Panc1 (cell line): ENCODE data around the gene TMEM14C.

Experiments used
- CTCF ChIP-seq: fragments of 450-650 bp; IDR thresholded peaks from 2 replicates; pipeline ENCODE4 v1.5.1; 2017; ENCODE audit warnings: mild to moderate bottlenecking
- POLR2AphosphoS5 ChIP-seq: IDR thresholded peaks from 2 replicates; pipeline ENCODE4 v1.6.1; 2012; ENCODE audit warnings: mild to moderate bottlenecking, low read depth, low read length, moderate library complexity
- SIN3A ChIP-seq: IDR thresholded peaks from 2 replicates; pipeline ENCODE4 v1.6.1; 2012; ENCODE audit warnings: low read depth, mild to moderate bottlenecking, low read length, moderate library complexity, borderline replicate concordance; ENCODE audit not compliant: insufficient read depth
- TCF7L2 ChIP-seq: IDR thresholded peaks from 2 replicates; pipeline ENCODE4 v1.6.1; 2011; ENCODE audit warnings: mild to moderate bottlenecking, low read depth, low read length, inconsistent platforms

GRCh38 chr6:10678456-10678855, 44.4 kb upstream of the TMEM14C start:
- TF ChIP-seq CTCF: no peak
- no peak for TF ChIP-seq POLR2AphosphoS5
- TF ChIP-seq TCF7L2: no peak
- no peak for TF ChIP-seq SIN3A
